ENCODE results near the gene SMURF2.
"Not testable (repeated sequence)": the region's sequence is repeated elsewhere in the genome, so short reads cannot be mapped to it uniquely, and the experiment has no call there.

The SMURF2 gene

GRCh38 chr17:64583038-64583437 is 79.1 kb downstream of the SMURF2 start:
- no peak for DNase-seq (ENCODE audit: low spot score)
- Histone ChIP-seq H3K9me3 (ENCODE audit: severe bottlenecking) (no peaks in the 10 kb centered on the region), H3K27me3 (ENCODE audit: insufficient read depth, poor library complexity, severe bottlenecking) (no peaks in the 10 kb centered on the region), H3K4me3 (ENCODE audit: severe bottlenecking) (no peak overlapping the region), H3K36me3 (ENCODE audit: low read depth) (peaks cover 93% of the 10 kb centered on the region), H3K4me1 (ENCODE audit: insufficient read depth, poor library complexity, severe bottlenecking) (no peaks in the 10 kb centered on the region), H3K27ac (ENCODE audit: poor library complexity, severe bottlenecking) (no peak overlapping the region)
- no peak for TF ChIP-seq CTCF (IDR thresholded peaks at IDR 0.05; ENCODE audit: poor library complexity, severe bottlenecking)
- no peak for ATAC-seq (ENCODE audit: low read depth)

GRCh38 chr17:64580384-64581315 is 81.5 kb downstream of the SMURF2 start:
- TF ChIP-seq CTCF (IDR thresholded peaks at IDR 0.05; ENCODE audit: poor library complexity, severe bottlenecking): no peak
- Histone ChIP-seq H3K9me3 (ENCODE audit: severe bottlenecking) (no peaks in the 10 kb centered on the region), H3K27ac (ENCODE audit: poor library complexity, severe bottlenecking) (no peak overlapping the region), H3K4me1 (ENCODE audit: insufficient read depth, poor library complexity, severe bottlenecking) (no peaks in the 10 kb centered on the region), H3K4me3 (ENCODE audit: severe bottlenecking) (no peak overlapping the region), H3K36me3 (ENCODE audit: low read depth) (peaks cover 96% of the 10 kb centered on the region), H3K27me3 (ENCODE audit: insufficient read depth, poor library complexity, severe bottlenecking) (no peaks in the 10 kb centered on the region)
- DNase-seq (ENCODE audit: low spot score): no peak
- no peak for ATAC-seq (ENCODE audit: low read depth)

DNA sequence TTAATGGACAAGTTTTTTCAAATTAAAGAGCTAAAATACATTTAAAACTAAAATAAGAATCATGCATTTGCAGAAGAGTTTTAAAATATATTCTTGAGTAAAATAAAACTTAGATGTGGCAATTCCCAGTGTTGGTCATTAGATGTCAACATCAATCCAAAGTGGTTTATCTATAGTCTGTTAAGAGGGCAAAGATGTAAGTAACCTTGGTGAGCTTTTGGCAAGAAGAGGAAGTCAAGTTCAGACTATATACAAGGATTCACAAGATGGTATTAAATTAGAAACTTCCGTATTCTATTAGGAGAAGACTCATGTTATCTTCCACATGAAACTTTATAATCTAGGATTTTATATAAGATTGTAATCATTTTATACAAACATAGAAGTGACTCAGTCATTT is 82.2 kb downstream of the SMURF2 start:
- Histone ChIP-seq H3K27me3 (ENCODE audit: insufficient read depth, poor library complexity, severe bottlenecking) (no peaks in the 10 kb centered on the region), H3K9me3 (ENCODE audit: severe bottlenecking) (no peaks in the 10 kb centered on the region), H3K27ac (ENCODE audit: poor library complexity, severe bottlenecking) (no peak overlapping the region), H3K4me3 (ENCODE audit: severe bottlenecking) (no peak overlapping the region), H3K36me3 (ENCODE audit: low read depth) (peaks cover 94% of the 10 kb centered on the region), H3K4me1 (ENCODE audit: insufficient read depth, poor library complexity, severe bottlenecking) (no peaks in the 10 kb centered on the region)
- TF ChIP-seq CTCF (IDR thresholded peaks at IDR 0.05; ENCODE audit: poor library complexity, severe bottlenecking): no peak
- no peak for ATAC-seq (ENCODE audit: low read depth)
- DNase-seq (ENCODE audit: low spot score): no peak

DNA sequence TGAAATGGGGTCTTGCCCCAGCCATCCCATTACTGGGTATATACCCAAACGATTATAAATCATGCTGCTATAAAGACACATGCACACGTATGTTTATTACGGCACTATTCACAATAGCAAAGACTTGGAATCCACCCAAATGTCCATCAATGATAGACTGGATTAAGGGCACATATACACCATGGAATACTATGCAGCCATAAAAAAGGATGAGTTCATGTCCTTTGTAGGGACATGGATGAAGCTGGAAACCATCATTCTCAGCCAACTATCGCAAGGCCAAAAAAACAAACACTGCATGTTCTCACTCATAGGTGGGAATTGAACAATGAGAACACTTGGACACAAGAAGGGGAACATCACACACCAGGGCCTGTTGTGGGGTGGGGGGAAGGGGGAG is 85.1 kb downstream of the SMURF2 start:
- not testable (repeated sequence) for H3K4me1 ChIP-seq (ENCODE audit: insufficient read depth, poor library complexity, severe bottlenecking); H3K9me3 ChIP-seq (ENCODE audit: severe bottlenecking); H3K4me3 ChIP-seq (ENCODE audit: severe bottlenecking); ATAC-seq (ENCODE audit: low read depth); H3K27ac ChIP-seq (ENCODE audit: poor library complexity, severe bottlenecking); DNase-seq (ENCODE audit: low spot score); H3K27me3 ChIP-seq (ENCODE audit: insufficient read depth, poor library complexity, severe bottlenecking)
- peaks cover 92% of the 10 kb centered on the region for H3K36me3 ChIP-seq (ENCODE audit: low read depth)

DNA sequence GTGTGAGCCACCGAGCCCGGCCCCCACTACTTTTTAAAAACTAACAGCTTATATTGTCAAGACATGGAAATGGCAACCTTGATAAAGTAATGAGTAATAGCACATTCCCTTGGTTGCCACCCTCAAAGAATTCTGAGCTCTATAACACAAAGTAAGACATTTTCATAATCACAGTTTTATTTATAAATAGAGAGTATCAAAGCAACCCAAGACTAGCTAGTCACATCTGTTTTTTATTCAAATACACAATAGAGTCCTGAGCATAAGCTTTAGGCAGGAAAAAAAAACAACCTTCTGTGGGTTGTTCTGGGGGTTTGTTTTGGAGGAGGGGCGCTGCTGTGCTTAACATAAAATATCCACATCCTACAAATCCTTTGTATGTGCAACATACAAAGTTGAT is 86.7 kb downstream of the SMURF2 start:
- TF ChIP-seq CTCF (IDR thresholded peaks at IDR 0.05; ENCODE audit: poor library complexity, severe bottlenecking): no peak
- peaks cover 92% of the 10 kb centered on the region for H3K36me3 ChIP-seq (ENCODE audit: low read depth)
- no peak overlapping the region for H3K4me3 ChIP-seq (ENCODE audit: severe bottlenecking)
- H3K27me3 ChIP-seq (ENCODE audit: insufficient read depth, poor library complexity, severe bottlenecking): no peaks in the 10 kb centered on the region
- no peak overlapping the region for H3K27ac ChIP-seq (ENCODE audit: poor library complexity, severe bottlenecking)
- H3K9me3 ChIP-seq (ENCODE audit: severe bottlenecking): no peaks in the 10 kb centered on the region
- DNase-seq (ENCODE audit: low spot score): no peak
- ATAC-seq (ENCODE audit: low read depth): no peak
- H3K4me1 ChIP-seq (ENCODE audit: insufficient read depth, poor library complexity, severe bottlenecking): peaks cover 3% of the 10 kb centered on the region

All from RWPE2 (cell line).